ENCODE measurements around the gene IL36B. TPM values are rescaled to one million over a fixed set of nuclear protein-coding genes. Genes with fewer than 3 reads are reported as not detected.

IL36B gene
- total RNA-seq, 1 donor from 2014 or later: not detected

DNA sequence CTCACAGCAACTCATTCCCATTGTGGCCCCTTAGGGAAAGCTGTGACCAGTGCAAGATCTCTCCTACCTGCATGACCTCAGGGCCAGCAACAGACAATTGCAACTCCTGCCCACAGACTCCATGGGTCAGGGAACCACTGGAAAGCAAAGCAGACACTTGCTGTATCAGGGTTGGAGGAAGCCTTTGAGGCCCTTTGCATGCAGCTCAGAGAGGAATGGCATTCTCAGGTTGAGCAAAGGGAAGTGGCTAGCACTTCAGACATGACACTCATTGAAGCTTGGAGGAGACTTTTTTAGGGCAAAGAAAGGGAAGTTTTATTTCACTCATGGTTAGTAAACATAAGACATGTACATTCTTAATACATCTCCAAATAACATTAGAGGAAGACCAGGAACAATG, 37.2 kb upstream of the IL36B start:
- Histone ChIP-seq H3K27me3 (ENCODE audit: control insufficient read depth in 3 of 3, insufficient read depth in 3 of 3, low read length in 3 of 3) (peaks cover 0 to 9% (median 0%) of the 10 kb centered on the region in 3 donors), H3K4me3 (ENCODE audit: low read length in 3 of 3) (no peak overlapping the region)

DNA sequence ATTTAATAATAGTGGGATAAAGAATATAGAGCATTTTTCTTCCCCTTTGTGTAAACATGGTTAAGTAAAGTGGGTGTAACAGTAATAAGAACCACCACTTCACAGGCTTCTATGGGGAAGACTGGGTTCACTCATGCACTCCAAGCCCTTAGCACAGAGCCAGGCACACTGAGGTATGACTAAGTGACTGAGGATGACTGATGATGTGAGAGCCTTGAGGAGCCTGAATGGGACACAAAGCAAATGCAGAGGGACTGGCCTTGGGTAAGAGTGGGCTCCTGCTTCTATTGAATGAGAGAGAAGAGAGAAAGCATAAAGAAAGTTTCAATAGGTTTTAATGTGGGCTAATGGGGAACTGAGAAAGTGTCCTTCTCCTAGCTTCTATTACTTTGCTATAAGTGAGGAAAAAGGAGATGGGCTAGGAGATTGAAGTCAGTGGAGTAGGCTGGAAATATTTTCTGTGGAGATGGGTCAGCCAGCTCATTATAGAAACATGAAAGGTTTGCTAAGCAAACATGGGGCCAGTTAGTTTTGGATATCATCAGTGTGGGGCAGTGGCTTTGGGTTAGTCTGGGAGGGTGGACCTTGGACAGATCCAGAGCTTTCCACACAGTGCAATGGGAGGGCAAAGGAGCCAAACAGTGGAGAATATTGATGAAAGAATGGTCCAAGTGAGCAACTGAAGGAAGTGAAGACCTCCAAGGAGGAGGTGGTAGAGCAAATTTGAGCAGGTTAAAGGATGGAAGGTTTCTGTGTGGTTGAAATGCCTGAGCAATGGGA, 35.7 kb upstream of the IL36B start:
- Histone ChIP-seq H3K4me3 (ENCODE audit: low read length in 3 of 3) (no peak overlapping the region), H3K27me3 (ENCODE audit: control insufficient read depth in 3 of 3, insufficient read depth in 3 of 3, low read length in 3 of 3) (peaks cover 0 to 9% (median 0%) of the 10 kb centered on the region in 3 donors), H3K4me1 (ENCODE audit: control insufficient read depth in 3 of 3, insufficient read depth in 3 of 3, low read length in 3 of 3) (no peaks in the 10 kb centered on the region), H3K36me3 (ENCODE audit: control insufficient read depth in 3 of 3, insufficient read depth in 3 of 3, low read length in 3 of 3) (no peaks in the 10 kb centered on the region), H3K9me3 (ENCODE audit: control insufficient read depth in 3 of 3, low read length in 3 of 3) (peaks cover 0 to 5% (median 2%) of the 10 kb centered on the region in 3 donors), H3K9ac (ENCODE audit: low read depth in 1 of 3, low read length in 3 of 3) (no peak overlapping the region), H3K27ac (ENCODE audit: low read depth, low read length) (no peak overlapping the region)

More for the DNA sequence above, 37.2 kb upstream of the IL36B start:
- no peak overlapping the region for H3K9ac ChIP-seq (ENCODE audit: low read depth in 1 of 3, low read length in 3 of 3)
- H3K9me3 ChIP-seq (ENCODE audit: control insufficient read depth in 3 of 3, low read length in 3 of 3): peaks cover 0 to 5% (median 2%) of the 10 kb centered on the region in 3 donors
- H3K36me3 ChIP-seq (ENCODE audit: control insufficient read depth in 3 of 3, insufficient read depth in 3 of 3, low read length in 3 of 3): no peaks in the 10 kb centered on the region
- no peaks in the 10 kb centered on the region for H3K4me1 ChIP-seq (ENCODE audit: control insufficient read depth in 3 of 3, insufficient read depth in 3 of 3, low read length in 3 of 3)
- H3K27ac ChIP-seq (ENCODE audit: low read depth, low read length): no peak overlapping the region

DNA sequence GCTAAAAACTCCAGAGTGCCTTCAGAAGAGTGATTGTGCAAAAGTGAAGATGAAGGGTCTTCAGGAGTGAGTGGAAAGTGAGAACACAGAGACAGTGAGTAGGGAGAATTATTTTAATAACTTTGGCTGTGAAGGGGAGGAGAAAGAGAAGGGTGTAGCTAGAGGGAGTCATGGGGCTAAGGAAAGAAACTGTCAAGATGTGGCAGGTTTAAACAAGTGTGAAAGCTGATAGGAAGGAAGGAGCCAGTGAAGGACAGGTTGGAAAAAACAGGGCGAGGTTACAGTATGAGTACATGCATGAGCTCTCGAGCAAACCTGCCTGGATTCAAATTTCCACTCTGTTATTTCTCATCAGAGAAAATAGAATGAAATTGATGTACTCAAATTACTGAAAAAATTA, 32.9 kb upstream of the IL36B start:
- Histone ChIP-seq H3K9ac (ENCODE audit: low read depth in 1 of 3, low read length in 3 of 3) (no peak overlapping the region), H3K27me3 (ENCODE audit: control insufficient read depth in 3 of 3, insufficient read depth in 3 of 3, low read length in 3 of 3) (peaks cover 0 to 10% (median 3%) of the 10 kb centered on the region in 3 donors), H3K4me1 (ENCODE audit: control insufficient read depth in 3 of 3, insufficient read depth in 3 of 3, low read length in 3 of 3) (no peaks in the 10 kb centered on the region), H3K4me3 (ENCODE audit: low read length in 3 of 3) (no peak overlapping the region), H3K27ac (ENCODE audit: low read depth, low read length) (no peak overlapping the region), H3K36me3 (ENCODE audit: control insufficient read depth in 3 of 3, insufficient read depth in 3 of 3, low read length in 3 of 3) (no peaks in the 10 kb centered on the region), H3K9me3 (ENCODE audit: control insufficient read depth in 3 of 3, low read length in 3 of 3) (peaks cover 0 to 5% (median 2%) of the 10 kb centered on the region in 3 donors)

DNA sequence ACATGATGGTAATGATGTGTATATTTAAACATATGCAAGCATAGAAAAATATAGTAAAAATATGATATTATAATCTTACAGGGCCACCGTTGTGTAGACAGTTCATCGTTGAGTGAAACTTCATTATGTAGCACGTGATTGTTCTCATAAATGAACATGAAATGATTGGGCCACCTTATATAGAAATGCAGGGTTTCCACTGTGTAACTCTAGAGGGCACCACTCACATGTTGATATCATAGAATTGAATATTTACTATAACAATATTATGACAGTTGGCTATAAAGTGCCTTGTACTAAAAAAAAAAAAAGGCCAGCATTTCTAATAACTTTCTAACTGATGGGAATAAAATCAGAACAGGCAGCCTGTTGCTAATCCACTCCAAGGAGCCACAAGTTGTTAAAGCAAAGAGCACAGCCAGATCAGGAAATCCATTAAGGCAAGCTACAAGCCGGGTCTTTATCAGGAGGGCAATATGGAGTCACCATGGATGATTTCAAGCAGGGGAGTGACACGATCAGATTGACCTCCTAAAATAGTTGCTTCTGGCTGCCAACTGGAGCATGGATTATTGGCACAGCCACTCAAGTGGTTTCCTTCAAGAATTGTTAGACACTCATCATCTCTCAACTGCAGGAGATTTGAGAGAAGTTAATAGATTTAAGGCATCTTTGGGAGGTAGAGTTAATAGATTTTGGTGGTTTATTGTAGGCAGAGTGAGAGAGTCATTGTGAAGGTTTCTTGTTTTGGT, 31.8 kb upstream of the IL36B start:
- no peak overlapping the region for H3K4me3 ChIP-seq (ENCODE audit: low read length in 3 of 3)
- H3K9ac ChIP-seq (ENCODE audit: low read depth in 1 of 3, low read length in 3 of 3): no peak overlapping the region
- peaks cover 0 to 6% (median 3%) of the 10 kb centered on the region in 3 donors for H3K27me3 ChIP-seq (ENCODE audit: control insufficient read depth in 3 of 3, insufficient read depth in 3 of 3, low read length in 3 of 3)
- no peak overlapping the region for H3K27ac ChIP-seq (ENCODE audit: low read depth, low read length)
- peaks cover 0 to 5% (median 2%) of the 10 kb centered on the region in 3 donors for H3K9me3 ChIP-seq (ENCODE audit: control insufficient read depth in 3 of 3, low read length in 3 of 3)
- H3K4me1 ChIP-seq (ENCODE audit: control insufficient read depth in 3 of 3, insufficient read depth in 3 of 3, low read length in 3 of 3): no peaks in the 10 kb centered on the region
- no peaks in the 10 kb centered on the region for H3K36me3 ChIP-seq (ENCODE audit: control insufficient read depth in 3 of 3, insufficient read depth in 3 of 3, low read length in 3 of 3)

DNA sequence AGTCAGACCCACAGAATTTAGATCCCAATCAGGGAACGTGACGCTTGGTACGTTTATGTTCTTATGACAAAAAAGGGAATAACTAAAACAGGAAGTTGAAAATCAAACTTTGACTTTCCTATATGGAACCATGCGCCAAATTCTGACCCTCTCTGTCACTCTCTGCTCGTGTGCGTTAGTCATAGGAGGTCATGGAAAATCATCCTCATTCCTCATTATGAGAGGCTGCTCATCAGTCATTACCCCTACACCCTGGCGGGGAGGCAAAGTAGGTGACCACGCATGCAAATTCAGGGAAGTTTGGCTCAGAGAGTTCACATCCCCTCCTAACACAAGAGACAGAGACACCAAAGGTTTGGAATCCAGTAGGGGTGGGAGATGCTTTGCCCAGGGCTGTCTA, 30.6 kb upstream of the IL36B start:
- no peak overlapping the region for H3K27ac ChIP-seq (ENCODE audit: low read depth, low read length)
- peaks cover 0 to 6% (median 3%) of the 10 kb centered on the region in 3 donors for H3K27me3 ChIP-seq (ENCODE audit: control insufficient read depth in 3 of 3, insufficient read depth in 3 of 3, low read length in 3 of 3)
- no peak overlapping the region for H3K9ac ChIP-seq (ENCODE audit: low read depth in 1 of 3, low read length in 3 of 3)
- no peaks in the 10 kb centered on the region for H3K4me1 ChIP-seq (ENCODE audit: control insufficient read depth in 3 of 3, insufficient read depth in 3 of 3, low read length in 3 of 3)
- peaks cover 0 to 5% (median 2%) of the 10 kb centered on the region in 3 donors for H3K9me3 ChIP-seq (ENCODE audit: control insufficient read depth in 3 of 3, low read length in 3 of 3)
- no peaks in the 10 kb centered on the region for H3K36me3 ChIP-seq (ENCODE audit: control insufficient read depth in 3 of 3, insufficient read depth in 3 of 3, low read length in 3 of 3)
- no peak overlapping the region for H3K4me3 ChIP-seq (ENCODE audit: low read length in 3 of 3)

DNA sequence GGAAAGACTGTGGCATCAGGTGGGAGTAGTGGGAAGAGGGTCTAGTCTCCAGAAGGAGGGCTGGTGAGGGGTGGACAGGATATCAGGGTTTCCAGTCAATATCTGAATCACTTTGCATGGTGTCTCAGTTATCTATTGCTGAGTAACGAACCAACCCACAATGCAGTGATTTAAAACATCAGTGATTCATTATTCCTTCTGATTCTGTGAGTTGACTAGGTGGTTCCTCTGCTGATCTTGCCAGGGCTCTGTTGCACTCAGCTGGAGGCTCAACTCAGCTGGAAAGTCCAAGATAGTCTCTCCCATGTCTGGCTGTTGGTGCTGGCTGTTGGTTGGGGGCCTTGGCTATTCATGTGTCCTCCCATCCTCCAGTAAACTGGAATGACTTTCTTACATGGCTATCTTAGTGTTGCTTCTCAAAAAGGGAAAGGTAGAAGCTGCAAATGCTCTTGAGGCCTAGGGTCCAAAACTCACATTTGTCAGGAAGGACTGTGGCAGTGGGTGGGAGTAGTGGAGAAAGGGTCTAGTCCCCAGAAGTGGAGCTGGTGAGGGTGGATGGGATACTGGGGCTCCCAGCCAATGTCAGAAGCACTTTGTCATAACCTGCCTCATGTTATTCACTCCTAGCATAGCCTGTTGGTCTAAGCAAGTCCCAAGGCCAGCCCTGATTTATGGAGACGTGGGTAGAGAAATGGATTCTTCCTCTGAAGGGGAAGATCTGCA, 29.0 kb upstream of the IL36B start:
- H3K36me3 ChIP-seq (ENCODE audit: control insufficient read depth in 3 of 3, insufficient read depth in 3 of 3, low read length in 3 of 3): no peaks in the 10 kb centered on the region

DNA sequence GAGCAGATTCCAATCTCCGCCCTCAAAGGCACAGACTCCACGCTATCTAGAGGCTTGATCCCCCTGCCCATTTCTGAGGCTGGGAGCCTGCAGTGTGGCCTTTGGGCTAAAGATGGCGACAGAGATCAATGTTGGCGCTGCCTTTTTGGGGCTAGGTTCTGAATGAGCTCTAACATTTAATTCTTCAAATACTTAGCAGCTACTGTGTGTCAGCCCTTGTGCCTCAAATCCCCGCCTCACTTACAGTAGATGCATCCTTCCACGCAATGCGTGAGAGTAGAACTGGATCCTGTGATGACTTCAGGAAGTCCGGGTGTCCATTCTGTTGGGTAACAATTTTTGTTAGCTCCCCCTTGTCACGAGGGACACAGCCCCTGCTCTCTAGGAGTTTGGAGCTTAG, 27.5 kb upstream of the IL36B start:
- Histone ChIP-seq H3K36me3 (ENCODE audit: control insufficient read depth in 3 of 3, insufficient read depth in 3 of 3, low read length in 3 of 3) (no peaks in the 10 kb centered on the region), H3K4me3 (ENCODE audit: low read length in 3 of 3) (no peak overlapping the region), H3K27me3 (ENCODE audit: control insufficient read depth in 3 of 3, insufficient read depth in 3 of 3, low read length in 3 of 3) (peaks cover 0 to 6% (median 3%) of the 10 kb centered on the region in 3 donors), H3K9ac (ENCODE audit: low read depth in 1 of 3, low read length in 3 of 3) (no peak overlapping the region), H3K27ac (ENCODE audit: low read depth, low read length) (no peak overlapping the region), H3K4me1 (ENCODE audit: control insufficient read depth in 3 of 3, insufficient read depth in 3 of 3, low read length in 3 of 3) (no peaks in the 10 kb centered on the region), H3K9me3 (ENCODE audit: control insufficient read depth in 3 of 3, low read length in 3 of 3) (no peaks in the 10 kb centered on the region)

More for the DNA sequence above, 29.0 kb upstream of the IL36B start:
- H3K4me1 ChIP-seq (ENCODE audit: control insufficient read depth in 3 of 3, insufficient read depth in 3 of 3, low read length in 3 of 3): no peaks in the 10 kb centered on the region
- H3K9ac ChIP-seq (ENCODE audit: low read depth in 1 of 3, low read length in 3 of 3): no peak overlapping the region
- H3K4me3 ChIP-seq (ENCODE audit: low read length in 3 of 3): no peak overlapping the region
- H3K9me3 ChIP-seq (ENCODE audit: control insufficient read depth in 3 of 3, low read length in 3 of 3): no peaks in the 10 kb centered on the region
- H3K27me3 ChIP-seq (ENCODE audit: control insufficient read depth in 3 of 3, insufficient read depth in 3 of 3, low read length in 3 of 3): peaks cover 0 to 6% (median 3%) of the 10 kb centered on the region in 3 donors
- H3K27ac ChIP-seq (ENCODE audit: low read depth, low read length): no peak overlapping the region

DNA sequence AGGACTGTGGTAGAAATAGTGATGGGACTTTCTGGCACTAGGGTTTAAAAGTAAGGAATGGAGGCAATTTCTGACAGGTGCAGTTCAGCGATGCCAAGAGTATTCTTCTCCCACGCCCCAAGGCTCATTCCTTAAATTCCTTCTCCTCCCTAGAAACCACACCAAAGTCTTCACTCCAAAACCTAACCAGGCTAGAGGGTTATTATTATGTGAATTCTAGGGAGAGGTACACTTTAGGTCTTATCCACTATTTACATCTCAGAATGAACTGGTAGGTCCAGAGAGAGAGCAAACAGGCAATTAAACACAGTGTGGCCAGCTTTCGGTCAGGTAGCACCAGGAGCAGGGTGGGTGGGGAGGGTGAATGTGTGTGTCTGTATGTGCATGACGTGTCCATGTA, 26.5 kb upstream of the IL36B start:
- Histone ChIP-seq H3K9me3 (ENCODE audit: control insufficient read depth in 3 of 3, low read length in 3 of 3) (no peaks in the 10 kb centered on the region), H3K4me3 (ENCODE audit: low read length in 3 of 3) (no peak overlapping the region), H3K4me1 (ENCODE audit: control insufficient read depth in 3 of 3, insufficient read depth in 3 of 3, low read length in 3 of 3) (no peaks in the 10 kb centered on the region), H3K36me3 (ENCODE audit: control insufficient read depth in 3 of 3, insufficient read depth in 3 of 3, low read length in 3 of 3) (no peaks in the 10 kb centered on the region), H3K27me3 (ENCODE audit: control insufficient read depth in 3 of 3, insufficient read depth in 3 of 3, low read length in 3 of 3) (peaks cover 0 to 9% (median 3%) of the 10 kb centered on the region in 3 donors), H3K27ac (ENCODE audit: low read depth, low read length) (no peak overlapping the region), H3K9ac (ENCODE audit: low read depth in 1 of 3, low read length in 3 of 3) (no peak overlapping the region)

DNA sequence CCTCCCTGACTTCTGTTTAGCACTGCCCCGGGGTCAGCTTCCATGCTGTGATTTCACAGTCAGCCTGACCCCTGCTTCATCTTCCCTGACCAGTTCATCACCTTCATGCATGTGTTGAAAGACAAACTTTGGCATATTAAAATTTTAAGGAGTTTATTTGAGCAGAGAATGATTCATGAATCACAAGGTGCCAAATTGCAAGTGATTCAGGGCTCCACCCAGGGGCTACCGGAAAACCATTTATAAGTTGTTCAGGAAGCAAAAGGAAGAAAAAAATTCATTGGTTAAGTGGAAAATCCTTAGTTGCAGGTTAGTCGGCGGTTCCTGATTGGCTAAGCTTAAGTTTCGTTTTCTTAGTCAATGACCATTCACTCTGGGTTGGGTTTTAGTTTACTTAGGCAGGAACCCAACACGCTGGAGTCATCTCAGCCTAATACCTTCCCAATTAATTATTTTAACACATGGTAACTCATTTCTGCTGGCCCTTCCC, 25.7 kb upstream of the IL36B start:
- peaks cover 0 to 9% (median 3%) of the 10 kb centered on the region in 3 donors for H3K27me3 ChIP-seq (ENCODE audit: control insufficient read depth in 3 of 3, insufficient read depth in 3 of 3, low read length in 3 of 3)
- no peak overlapping the region for H3K4me3 ChIP-seq (ENCODE audit: low read length in 3 of 3)
- H3K36me3 ChIP-seq (ENCODE audit: control insufficient read depth in 3 of 3, insufficient read depth in 3 of 3, low read length in 3 of 3): no peaks in the 10 kb centered on the region
- H3K27ac ChIP-seq (ENCODE audit: low read depth, low read length): no peak overlapping the region
- no peaks in the 10 kb centered on the region for H3K4me1 ChIP-seq (ENCODE audit: control insufficient read depth in 3 of 3, insufficient read depth in 3 of 3, low read length in 3 of 3)
- H3K9ac ChIP-seq (ENCODE audit: low read depth in 1 of 3, low read length in 3 of 3): no peak overlapping the region
- H3K9me3 ChIP-seq (ENCODE audit: control insufficient read depth in 3 of 3, low read length in 3 of 3): no peaks in the 10 kb centered on the region
